Endothelial cell of umbilical vein (primary cell): ENCODE data around the gene ZMYND11. TPM values are rescaled to one million over a fixed set of nuclear protein-coding genes. Genes with fewer than 3 reads are reported as not detected.

Experiments used
- BruUV-seq: library from RNA; stranded (reverse); fragments of 400-500 nt; replicated peaks from 2 replicates; lab custom pipeline; 2021; lab: Mats Ljungman, UMichigan
- CTCF ChIA-PET: fragments of 300-600, 350-600 bp; sonication (Branson Sonifier 250); formaldehyde crosslinking; loops from one replicate; lab custom pipeline; 2021; ENCODE audit warnings: antibody characterized with exemption, inconsistent platforms; lab: Charles Lee
- POLR2A ChIA-PET: fragments of 300-600, 350-600 bp; sonication (Branson Sonifier 250); formaldehyde crosslinking; loops from one replicate; lab custom pipeline; 2021; ENCODE audit warnings: antibody characterized with exemption, inconsistent platforms; lab: Charles Lee
- DNase-seq: peaks from one replicate; pipeline ENCODE4 v3.0.0-alpha.2; 2011; ENCODE audit warnings: low read depth, low spot score
- FAIRE-seq: peaks from 2 replicates; lab custom pipeline; 2011; peaks lifted over from hg19 to GRCh38; lab: Jason Lieb, UNC
- H2AFZ ChIP-seq: 2 replicates; pipeline ENCODE4 v1.6.0; 2012; ENCODE audit warnings: low read depth, low read length, control low read depth, inconsistent platforms
- H3K27ac ChIP-seq: 2 replicates; pipeline ENCODE4 v1.5.1; 2011; ENCODE audit warnings: low read depth, mild to moderate bottlenecking, control low read depth, low read length, moderate library complexity; ENCODE audit not compliant: insufficient read depth
- H3K27me3 ChIP-seq, 2 experiments: 2 replicates each; pipeline versions ENCODE4 v1.6.0 to v1.6.1; 2011; ENCODE audit warnings: low read length in 2 of 2, mixed read lengths in 1 of 2; ENCODE audit not compliant: control insufficient read depth in 2 of 2, insufficient read depth in 2 of 2
- H3K36me3 ChIP-seq, 2 experiments: 2 replicates in 1 of 2; 3 replicates in 1 of 2; pipeline ENCODE4 v1.5.1; 2011; ENCODE audit warnings: low read length in 2 of 2, mild to moderate bottlenecking in 1 of 2, moderate library complexity in 1 of 2; ENCODE audit not compliant: control insufficient read depth in 2 of 2, insufficient read depth in 2 of 2; ENCODE audit errors: extremely low read depth in 1 of 2
- H3K4me1 ChIP-seq: 3 replicates; pipeline ENCODE4 v1.5.1; 2011; ENCODE audit warnings: mild to moderate bottlenecking, low read length; ENCODE audit not compliant: control insufficient read depth, insufficient read depth; ENCODE audit errors: extremely low read depth
- H3K4me2 ChIP-seq: 2 replicates; pipeline ENCODE4 v1.6.1; 2011; ENCODE audit warnings: low read length, control low read depth, mixed read lengths; ENCODE audit not compliant: insufficient read depth
- H3K4me3 ChIP-seq, 3 experiments: fragments of 200-600 bp in 1 of 3; sonication (generic), shearing (Covaris generic) in 1 of 3; replicated peaks in 1 of 3; 2 replicates each; pipeline ENCODE4 v1.5.1; 2011 to 2016; ENCODE audit warnings: control low read depth in 3 of 3, low read length in 3 of 3, mild to moderate bottlenecking in 2 of 3, inconsistent platforms in 1 of 3, low read depth in 1 of 3, moderate library complexity in 1 of 3; ENCODE audit not compliant: insufficient read depth in 1 of 3
- H3K79me2 ChIP-seq: 2 replicates; pipeline ENCODE4 v1.6.0; 2012; ENCODE audit warnings: low read length, inconsistent platforms; ENCODE audit not compliant: control insufficient read depth, insufficient read depth
- H3K9ac ChIP-seq: replicated peaks from 2 replicates; pipeline ENCODE3; 2011; ENCODE audit warnings: low read length, control low read depth; ENCODE audit not compliant: insufficient read depth; ENCODE audit errors: extremely low read depth
- H3K9me1 ChIP-seq: replicated peaks from 3 replicates; pipeline ENCODE4 v1.6.0; 2011; ENCODE audit warnings: mild to moderate bottlenecking, low read length; ENCODE audit not compliant: control insufficient read depth, insufficient read depth; ENCODE audit errors: extremely low read depth
- H3K9me3 ChIP-seq: replicated peaks from 2 replicates; pipeline ENCODE4 v1.5.1; 2012; ENCODE audit warnings: low read length, inconsistent platforms; ENCODE audit not compliant: control insufficient read depth, insufficient read depth
- H4K20me1 ChIP-seq: replicated peaks from 2 replicates; pipeline ENCODE3; 2011; ENCODE audit warnings: mild to moderate bottlenecking, low read length; ENCODE audit not compliant: control insufficient read depth, insufficient read depth; ENCODE audit errors: extremely low read depth
- FOS ChIP-seq: IDR thresholded peaks from 2 replicates; pipeline ENCODE4 v1.6.1; 2011; ENCODE audit warnings: mild to moderate bottlenecking, low read length, moderate library complexity, borderline replicate concordance; ENCODE audit not compliant: insufficient read depth
- GATA2 ChIP-seq: IDR thresholded peaks from 2 replicates; pipeline ENCODE4 v1.7.0; 2011; ENCODE audit warnings: low read depth, mild to moderate bottlenecking, moderate library complexity, mixed read lengths, low read length; ENCODE audit not compliant: insufficient read length, insufficient read depth
- JUN ChIP-seq: IDR thresholded peaks from 2 replicates; pipeline ENCODE4 v1.6.1; 2011; ENCODE audit warnings: borderline replicate concordance, low read depth; ENCODE audit not compliant: insufficient read length, insufficient read depth
- MYC ChIP-seq: IDR thresholded peaks from one replicate; pipeline ENCODE4 v1.6.1; 2011; ENCODE audit warnings: mild to moderate bottlenecking, low read depth, low read length
- POLR2A ChIP-seq: IDR thresholded peaks from 2 replicates; pipeline ENCODE4 v1.6.1; 2012; ENCODE audit warnings: low read depth, mild to moderate bottlenecking, control low read depth, low read length
- POLR2AphosphoS5 ChIP-seq: IDR thresholded peaks from 2 replicates; pipeline ENCODE4 v1.6.1; 2012; ENCODE audit warnings: low read depth, mild to moderate bottlenecking, control low read depth, low read length, moderate library complexity; ENCODE audit not compliant: insufficient read depth
- dilution Hi-C: fragments of 300-500 bp; cut with MboI; formaldehyde crosslinking; loops from one replicate; pipeline ENCODE4 v1.15.0; 2019; ENCODE audit warnings: low sequenced_read_pairs; ENCODE audit not compliant: extremely low pct_ligation_motif_present
- intact Hi-C: fragments of 100-400 bp; cut with micrococcal nuclease; formaldehyde crosslinking; loops from one replicate; pipeline ENCODE4 v1.10.0; 2022
- polyA plus RNA-seq, 4 experiments: library from polyadenylated mRNA; depleted of rRNA in 3 of 4; stranded (reverse) in 3 of 4; unstranded in 1 of 4; fragments of >200 nt; gene quantifications; 2 replicates each; pipeline versions ENCODE4 v1.2.1 to v1.2.3, GENCODE V29; 2011 to 2012; ENCODE audit warnings: missing spikeins in 1 of 4
- total RNA-seq: library from RNA; stranded (reverse); gene quantifications from 2 replicates; pipeline ENCODE4 v1.2.3, GENCODE V29; 2021
- TF ChIP-seq, protein P1 (sequence below), 2 donors: IDR thresholded peaks; 1 replicate in 1 of 2; 2 replicates in 1 of 2; pipeline ENCODE4 v1.5.1; 2011; ENCODE audit warnings: low read length in 2 of 2, mild to moderate bottlenecking in 2 of 2, moderate library complexity in 2 of 2, control low read depth in 1 of 2, inconsistent platforms in 1 of 2, low read depth in 1 of 2; ENCODE audit not compliant: insufficient read depth in 1 of 2; ENCODE audit errors: extremely low read depth in 1 of 2

ZMYND11 gene
- total and polyA plus RNA-seq, 2 donors (not counting 3 experiments of a cell fraction or from before 2014, with no cell fraction given) = 17.0 to 56.0 TPM

DNA sequence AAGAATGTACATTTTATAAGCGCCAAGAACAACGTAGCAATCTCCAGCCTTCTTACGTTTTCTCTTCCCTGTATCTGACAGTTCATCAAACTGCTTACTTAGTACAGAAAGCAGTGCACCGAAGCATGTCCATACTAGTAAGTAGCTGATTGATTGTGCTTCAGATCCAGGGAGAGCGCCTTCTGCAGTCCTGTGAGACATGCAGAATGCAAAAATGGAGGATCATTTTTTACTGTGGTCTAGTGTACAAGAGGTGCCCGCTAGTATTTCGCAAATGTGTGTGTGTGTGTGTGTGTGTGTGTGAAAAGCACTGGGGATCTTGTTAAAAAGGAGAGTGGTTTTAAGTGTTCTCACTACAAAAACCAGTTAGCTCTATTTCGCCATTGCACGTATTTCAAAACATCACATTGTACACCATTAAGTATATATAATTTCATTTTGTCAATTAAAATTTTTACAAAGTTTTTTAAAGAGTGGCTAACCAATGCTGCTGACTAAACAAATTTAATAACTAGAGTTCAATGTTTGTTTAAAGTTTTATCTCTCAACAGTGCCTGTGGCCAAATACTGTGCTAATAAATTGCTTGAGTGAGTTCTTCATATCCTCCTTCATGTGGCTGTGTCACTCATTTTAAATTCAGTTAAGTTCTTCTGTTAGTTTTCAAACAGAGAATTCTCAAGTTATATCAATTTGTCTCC, 99.6 kb downstream of the ZMYND11 start:
- dilution Hi-C loops = no loop called here

More for the DNA sequence above, 99.6 kb downstream of the ZMYND11 start:
- TF ChIP-seq POLR2A = no peak
- no peak for TF ChIP-seq GATA2
- TF ChIP-seq, protein P1, sequence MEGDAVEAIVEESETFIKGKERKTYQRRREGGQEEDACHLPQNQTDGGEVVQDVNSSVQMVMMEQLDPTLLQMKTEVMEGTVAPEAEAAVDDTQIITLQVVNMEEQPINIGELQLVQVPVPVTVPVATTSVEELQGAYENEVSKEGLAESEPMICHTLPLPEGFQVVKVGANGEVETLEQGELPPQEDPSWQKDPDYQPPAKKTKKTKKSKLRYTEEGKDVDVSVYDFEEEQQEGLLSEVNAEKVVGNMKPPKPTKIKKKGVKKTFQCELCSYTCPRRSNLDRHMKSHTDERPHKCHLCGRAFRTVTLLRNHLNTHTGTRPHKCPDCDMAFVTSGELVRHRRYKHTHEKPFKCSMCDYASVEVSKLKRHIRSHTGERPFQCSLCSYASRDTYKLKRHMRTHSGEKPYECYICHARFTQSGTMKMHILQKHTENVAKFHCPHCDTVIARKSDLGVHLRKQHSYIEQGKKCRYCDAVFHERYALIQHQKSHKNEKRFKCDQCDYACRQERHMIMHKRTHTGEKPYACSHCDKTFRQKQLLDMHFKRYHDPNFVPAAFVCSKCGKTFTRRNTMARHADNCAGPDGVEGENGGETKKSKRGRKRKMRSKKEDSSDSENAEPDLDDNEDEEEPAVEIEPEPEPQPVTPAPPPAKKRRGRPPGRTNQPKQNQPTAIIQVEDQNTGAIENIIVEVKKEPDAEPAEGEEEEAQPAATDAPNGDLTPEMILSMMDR (IDR thresholded peaks at IDR 0.05; ENCODE audit: extremely low read depth in 1 of 2, insufficient read depth in 1 of 2, low read depth in 1 of 2, low read length in 2 of 2) = no peak
- TF ChIP-seq MYC = no peak
- no peak for TF ChIP-seq FOS
- TF ChIP-seq POLR2AphosphoS5 = no peak
- TF ChIP-seq JUN = no peak
- peaks cover 9% of the 10 kb centered on the region for H3K4me1 ChIP-seq
- ChIA-PET POLR2A (no interaction called here), CTCF (no interaction called here)
- no peaks in the 10 kb centered on the region for H3K9me1 ChIP-seq
- H3K4me3 ChIP-seq = no peak overlapping the region
- no peak overlapping the region for H3K27ac ChIP-seq
- no peak for FAIRE-seq
- no peaks in the 10 kb centered on the region for H3K79me2 ChIP-seq
- no peaks in the 10 kb centered on the region for H4K20me1 ChIP-seq
- BruUV-seq = no TSS peak
- no peaks in the 10 kb centered on the region for H3K27me3 ChIP-seq
- intact Hi-C loops = no loop called here
- H3K4me2 ChIP-seq = no peak overlapping the region
- H3K9ac ChIP-seq = no peak overlapping the region
- H3K36me3 ChIP-seq = peaks cover 0 to 8% of the 10 kb centered on the region in 2 experiments
- H3K9me3 ChIP-seq = no peaks in the 10 kb centered on the region
- DNase-seq = no peak
- H2AFZ ChIP-seq = no peak overlapping the region
